ENCODE measurements around the gene HIP1. TPM values are rescaled to one million over a fixed set of nuclear protein-coding genes. Genes with fewer than 3 reads are reported as not detected.
A peak's percentile ranks its signal among the peaks of the same experiment; 100 is the strongest.

HIP1 gene
- polyA plus RNA-seq, 3 donors: 4.3 to 14.8 (median 5.3) TPM

GRCh38 chr7:75737856-75738603 lies 711 bp downstream of the HIP1 start:
- Histone ChIP-seq H3K9me3 (replicated peaks in 1 of 2; ENCODE audit: control insufficient read depth in 1 of 2, insufficient read depth in 1 of 2, low read length in 2 of 2) (no peaks in the 10 kb centered on the region), H3K9ac (ENCODE audit: insufficient read depth, low read length, poor library complexity, severe bottlenecking) (peak overlapping the region; percentile 79), H3K4me3 (replicated peaks in 1 of 3; ENCODE audit: low read depth in 2 of 3, low read length in 3 of 3) (peak overlapping the region; percentile 80 to 95 (median 92)), H3K27me3 (ENCODE audit: control insufficient read depth in 2 of 2, insufficient read depth in 2 of 2, low read length in 2 of 2) (no peaks in the 10 kb centered on the region), H4K20me1 (ENCODE audit: insufficient read depth, low read length) (peaks cover 2% of the 10 kb centered on the region), H3K27ac (ENCODE audit: low read depth in 1 of 2, low read length in 2 of 2) (peak overlapping the region in 1 of 2 donors; percentile 68), H3K79me2 (ENCODE audit: insufficient read depth, low read length) (peaks cover 6% of the 10 kb centered on the region), H3K4me2 (replicated peaks; ENCODE audit: extremely low read depth, low read length, poor library complexity, severe bottlenecking) (peak overlapping the region; percentile 84), H3K4me1 (ENCODE audit: control insufficient read depth in 1 of 2, insufficient read depth in 2 of 2, low read length in 2 of 2) (peaks cover 36 to 40% of the 10 kb centered on the region in 2 donors), H2AFZ (ENCODE audit: insufficient read depth, low read depth, low read length, poor library complexity, severe bottlenecking) (peak overlapping the region; percentile 94), H3K36me3 (replicated peaks in 1 of 2; ENCODE audit: control insufficient read depth in 1 of 2, insufficient read depth in 2 of 2, low read length in 2 of 2) (no peaks in the 10 kb centered on the region)
- no peak for TF ChIP-seq CTCF (IDR thresholded peaks at IDR 0.05)
- H3K27ac Mint-ChIP-seq: peak overlapping the region; percentile 73 to 96 (median 79)
- DNase-seq: no peak
- peaks cover 2 to 8% (median 4%) of the 10 kb centered on the region in 3 donors for H3K27me3 Mint-ChIP-seq (ENCODE audit: low read depth in 3 of 3)
- peaks cover 38% of the 10 kb centered on the region for H3K4me1 Mint-ChIP-seq
- peaks cover 0 to 6% of the 10 kb centered on the region in 2 donors for H3K36me3 Mint-ChIP-seq
- 0% methylated on average over 10 of the region's 18 CpGs for WGBS (ENCODE audit: insufficient coverage)
- peak overlapping the region; percentile 93 to 95 for H3K4me3 Mint-ChIP-seq
- intact Hi-C loops (cut with micrococcal nuclease): loop anchor here in 1 of 2 donors (5.0 kb wide), 1 partner anchor 66 kb away; no protein-coding TSS in a partner anchor
- no peaks in the 10 kb centered on the region for H3K9me3 Mint-ChIP-seq

GRCh38 chr7:75735581-75736350 lies 3.0 kb downstream of the HIP1 start:
- no CpG with 5 or more reads among the region's 9 CpGs for WGBS (ENCODE audit: insufficient coverage)
- no peak overlapping the region for H2AFZ ChIP-seq (ENCODE audit: insufficient read depth, low read depth, low read length, poor library complexity, severe bottlenecking)
- Mint-ChIP-seq H3K27ac (no peak overlapping the region), H3K4me3 (no peak overlapping the region), H3K9me3 (peaks cover 0 to 2% (median 0%) of the 10 kb centered on the region in 7 donors), H3K27me3 (ENCODE audit: low read depth in 3 of 3) (peaks cover 2 to 10% (median 7%) of the 10 kb centered on the region in 3 donors), H3K36me3 (peaks cover 0 to 20% of the 10 kb centered on the region in 2 donors), H3K4me1 (peaks cover 25% of the 10 kb centered on the region)
- intact Hi-C loops (cut with micrococcal nuclease): loop anchor here in 1 of 2 donors (5.0 kb wide), 1 partner anchor 63 kb away; no protein-coding TSS in a partner anchor
- H4K20me1 ChIP-seq (ENCODE audit: insufficient read depth, low read length): peaks cover 2% of the 10 kb centered on the region
- H3K36me3 ChIP-seq (replicated peaks in 1 of 2; ENCODE audit: control insufficient read depth in 1 of 2, insufficient read depth in 2 of 2, low read length in 2 of 2): no peaks in the 10 kb centered on the region
- H3K79me2 ChIP-seq (ENCODE audit: insufficient read depth, low read length): peaks cover 6% of the 10 kb centered on the region
- no peak for TF ChIP-seq CTCF (IDR thresholded peaks at IDR 0.05)
- H3K4me3 ChIP-seq (replicated peaks in 1 of 3; ENCODE audit: low read depth in 2 of 3, low read length in 3 of 3): no peak overlapping the region
- no peak overlapping the region for H3K4me2 ChIP-seq (replicated peaks; ENCODE audit: extremely low read depth, low read length, poor library complexity, severe bottlenecking)
- no peak overlapping the region for H3K27ac ChIP-seq (ENCODE audit: low read depth in 1 of 2, low read length in 2 of 2)
- H3K4me1 ChIP-seq (ENCODE audit: control insufficient read depth in 1 of 2, insufficient read depth in 2 of 2, low read length in 2 of 2): peaks cover 23 to 24% of the 10 kb centered on the region in 2 donors
- DNase-seq: no peak
- H3K9me3 ChIP-seq (replicated peaks in 1 of 2; ENCODE audit: control insufficient read depth in 1 of 2, insufficient read depth in 1 of 2, low read length in 2 of 2): no peaks in the 10 kb centered on the region
- no peaks in the 10 kb centered on the region for H3K27me3 ChIP-seq (ENCODE audit: control insufficient read depth in 2 of 2, insufficient read depth in 2 of 2, low read length in 2 of 2)
- no peak overlapping the region for H3K9ac ChIP-seq (ENCODE audit: insufficient read depth, low read length, poor library complexity, severe bottlenecking)
